Measurements from ENCODE around the gene GSTP1.
A peak's percentile ranks its signal among the peaks of the same experiment; 100 is the strongest.

GRCh38 chr11:67606492-67607295 is 23.1 kb downstream of the GSTP1 start, which contains the start of gene NDUFV1:
- TF ChIP-seq CTCF (IDR thresholded peaks at IDR 0.05) (peak in 3 of 4 experiments; percentile 81 to 91 (median 89)), POLR2A (IDR thresholded peaks at IDR 0.05) (peak; percentile 72 to 73), POLR2AphosphoS5 (IDR thresholded peaks at IDR 0.05) (peak; percentile 88)
